Mesothelial cell of epicardium (in vitro differentiated cells): Measurements from ENCODE around the gene NAA35. TPM values are rescaled to one million over a fixed set of nuclear protein-coding genes. Genes with fewer than 3 reads are reported as not detected.

Source experiments
- DNase-seq, 2 experiments: peaks; one replicate each; pipeline ENCODE4 v3.0.0; 2021; ENCODE audit warnings: low spot score in 2 of 2; ENCODE audit not compliant: unreplicated experiment in 2 of 2
- H3K27ac Mint-ChIP-seq: 2 replicates; pipeline ENCODE4 v1.8.0; 2021; ENCODE audit warnings: mixed read lengths
- H3K27me3 Mint-ChIP-seq: 2 replicates; pipeline ENCODE4 v1.8.0; 2021; ENCODE audit warnings: low read depth, mixed read lengths
- H3K36me3 Mint-ChIP-seq: 2 replicates; pipeline ENCODE4 v1.8.0; 2021; ENCODE audit warnings: mixed read lengths
- H3K4me1 Mint-ChIP-seq: 2 replicates; pipeline ENCODE4 v1.8.0; 2021; ENCODE audit warnings: mixed read lengths
- H3K4me3 Mint-ChIP-seq: 2 replicates; pipeline ENCODE4 v1.8.0; 2021; ENCODE audit warnings: mild to moderate bottlenecking, moderate library complexity, mixed read lengths
- H3K9me3 Mint-ChIP-seq: 2 replicates; pipeline ENCODE4 v1.8.0; 2021; ENCODE audit warnings: mixed read lengths
- total RNA-seq: library from RNA; stranded (reverse); gene quantifications from 3 replicates; pipeline ENCODE4 v1.2.1, GENCODE V29; 2021
- TF ChIP-seq, protein P1 (sequence below): fragments of 200-600 bp; sonication (generic); IDR thresholded peaks from one replicate; pipeline ENCODE4 v1.5.0; 2021; ENCODE audit warnings: antibody characterized with exemption; ENCODE audit not compliant: unreplicated experiment

Gene NAA35
- total RNA-seq, 1 donor from 2014 or later: 35.0 TPM

GRCh38 chr9:86009133-86009532, 68.2 kb downstream of the NAA35 start:
- peaks cover 16% of the 10 kb centered on the region for H3K9me3 Mint-ChIP-seq
- peaks cover 4% of the 10 kb centered on the region for H3K4me1 Mint-ChIP-seq
- no peak overlapping the region for H3K27ac Mint-ChIP-seq
- H3K36me3 Mint-ChIP-seq: peaks cover 50% of the 10 kb centered on the region
- H3K4me3 Mint-ChIP-seq: no peak overlapping the region
- H3K27me3 Mint-ChIP-seq: no peaks in the 10 kb centered on the region
- no peak for DNase-seq
- TF ChIP-seq, protein P1, sequence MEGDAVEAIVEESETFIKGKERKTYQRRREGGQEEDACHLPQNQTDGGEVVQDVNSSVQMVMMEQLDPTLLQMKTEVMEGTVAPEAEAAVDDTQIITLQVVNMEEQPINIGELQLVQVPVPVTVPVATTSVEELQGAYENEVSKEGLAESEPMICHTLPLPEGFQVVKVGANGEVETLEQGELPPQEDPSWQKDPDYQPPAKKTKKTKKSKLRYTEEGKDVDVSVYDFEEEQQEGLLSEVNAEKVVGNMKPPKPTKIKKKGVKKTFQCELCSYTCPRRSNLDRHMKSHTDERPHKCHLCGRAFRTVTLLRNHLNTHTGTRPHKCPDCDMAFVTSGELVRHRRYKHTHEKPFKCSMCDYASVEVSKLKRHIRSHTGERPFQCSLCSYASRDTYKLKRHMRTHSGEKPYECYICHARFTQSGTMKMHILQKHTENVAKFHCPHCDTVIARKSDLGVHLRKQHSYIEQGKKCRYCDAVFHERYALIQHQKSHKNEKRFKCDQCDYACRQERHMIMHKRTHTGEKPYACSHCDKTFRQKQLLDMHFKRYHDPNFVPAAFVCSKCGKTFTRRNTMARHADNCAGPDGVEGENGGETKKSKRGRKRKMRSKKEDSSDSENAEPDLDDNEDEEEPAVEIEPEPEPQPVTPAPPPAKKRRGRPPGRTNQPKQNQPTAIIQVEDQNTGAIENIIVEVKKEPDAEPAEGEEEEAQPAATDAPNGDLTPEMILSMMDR: no peak

DNA sequence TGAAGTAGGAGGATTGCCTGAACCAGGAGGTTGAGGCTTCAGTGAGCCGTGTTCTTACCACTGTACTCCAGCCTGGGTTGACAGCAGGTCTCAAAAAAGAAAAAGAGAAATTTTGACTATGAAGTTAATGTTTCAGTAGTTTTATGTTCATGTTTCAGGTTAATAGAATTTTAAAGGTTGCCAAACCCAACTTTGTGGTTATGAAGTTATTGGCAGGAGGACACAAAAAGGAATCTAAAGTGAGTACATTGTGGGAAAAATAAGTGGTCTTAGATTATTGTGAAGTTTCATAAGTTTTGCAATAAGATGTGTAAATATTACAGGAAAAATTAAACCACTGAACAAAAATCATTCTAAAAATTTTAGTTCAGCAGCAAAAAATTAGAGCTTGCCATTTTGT, 79.8 kb downstream of the NAA35 start:
- Mint-ChIP-seq H3K27me3 (no peaks in the 10 kb centered on the region), H3K9me3 (no peaks in the 10 kb centered on the region), H3K36me3 (peaks cover 52% of the 10 kb centered on the region), H3K27ac (peak overlapping the region; percentile 48), H3K4me1 (peaks cover 20% of the 10 kb centered on the region), H3K4me3 (no peak overlapping the region)
- TF ChIP-seq, protein P1: no peak
- no peak for DNase-seq

- no peak for DNase-seq
- H3K27ac Mint-ChIP-seq: peak overlapping the region; percentile 41
- no peak overlapping the region for H3K4me3 Mint-ChIP-seq
- no peaks in the 10 kb centered on the region for H3K9me3 Mint-ChIP-seq
- peaks cover 52% of the 10 kb centered on the region for H3K36me3 Mint-ChIP-seq
- H3K27me3 Mint-ChIP-seq: no peaks in the 10 kb centered on the region
- peaks cover 20% of the 10 kb centered on the region for H3K4me1 Mint-ChIP-seq
- TF ChIP-seq, protein P1: no peak
Observed at GRCh38 chr9:86021166-86021565, 80.2 kb downstream of the NAA35 start.

DNA sequence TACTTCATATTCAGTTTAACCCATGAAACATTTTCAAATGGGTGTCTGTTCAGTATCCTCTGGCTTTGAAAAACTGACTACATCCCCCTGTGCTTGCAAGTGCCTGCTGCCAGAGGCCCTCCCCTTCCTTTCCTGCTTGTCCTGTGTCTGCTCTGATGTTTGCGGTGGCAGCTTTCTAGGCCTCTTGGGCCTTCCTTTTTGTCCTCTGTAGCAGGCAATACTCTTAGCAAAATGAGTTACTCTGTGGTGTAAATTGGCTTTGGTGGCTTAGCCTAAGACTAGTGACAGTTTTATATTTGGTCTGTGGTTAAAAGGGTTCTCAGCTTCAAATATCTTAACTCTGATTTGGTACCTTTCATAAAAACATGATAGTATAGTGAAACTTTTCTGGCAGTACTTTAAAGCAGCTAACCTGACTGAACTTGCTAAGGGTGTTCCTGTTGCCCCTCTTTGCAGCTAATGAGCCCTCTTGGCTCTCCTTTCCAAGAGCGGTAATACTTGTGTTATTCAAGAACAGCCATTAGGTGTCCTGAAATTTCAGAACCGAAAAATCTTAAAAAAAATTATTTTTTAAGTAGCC, 81.8 kb downstream of the NAA35 start:
- peak overlapping the region; percentile 92 for H3K27ac Mint-ChIP-seq
- no peaks in the 10 kb centered on the region for H3K27me3 Mint-ChIP-seq
- H3K36me3 Mint-ChIP-seq: peaks cover 49% of the 10 kb centered on the region
- TF ChIP-seq, protein P1: no peak
- no peak for DNase-seq
- peaks cover 20% of the 10 kb centered on the region for H3K4me1 Mint-ChIP-seq
- no peak overlapping the region for H3K4me3 Mint-ChIP-seq
- H3K9me3 Mint-ChIP-seq: no peaks in the 10 kb centered on the region

DNA sequence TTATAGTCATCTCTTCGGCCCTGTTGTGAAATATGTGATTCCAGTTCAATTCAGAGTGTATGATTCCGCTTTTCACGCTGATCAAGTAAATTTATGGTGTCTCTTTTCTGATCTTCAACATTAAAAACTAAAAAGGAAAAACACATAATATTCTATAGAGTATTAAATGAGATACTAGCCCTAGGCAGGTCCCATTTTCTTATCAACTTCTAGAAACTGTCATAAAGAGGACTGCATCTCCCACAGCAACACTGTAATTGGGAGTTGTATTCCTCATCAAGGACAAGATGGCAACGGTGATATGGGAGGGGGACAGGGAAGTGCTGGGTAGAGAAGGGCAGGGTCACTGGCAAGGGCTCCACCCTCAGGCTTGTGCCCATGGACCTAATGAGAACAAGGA, 86.8 kb downstream of the NAA35 start:
- Mint-ChIP-seq H3K27ac (no peak overlapping the region), H3K9me3 (peaks cover 4% of the 10 kb centered on the region), H3K4me3 (no peak overlapping the region), H3K4me1 (peaks cover 8% of the 10 kb centered on the region), H3K27me3 (no peaks in the 10 kb centered on the region), H3K36me3 (peaks cover 65% of the 10 kb centered on the region)
- no peak for DNase-seq
- TF ChIP-seq, protein P1: no peak
